NCI-H2029 treated with DMSO at 0.1 percent for 48 hours (cell line): ENCODE data around the gene CBFA2T3.
"Not testable (repeated sequence)": the region's sequence is repeated elsewhere in the genome, so short reads cannot be mapped to it uniquely, and the experiment has no call there.

Experiments used
- DNase-seq: peaks from one replicate; lab custom pipeline; 2025; lab: John Stamatoyannopoulos, UW

Gene CBFA2T3

GRCh38 chr16:88977018-88977811 lies at the start of gene CBFA2T3:
Gene CBFA2T3, minus strand, starts transcription at chr16:88977207. Its CDS starts 400 bp downstream, at chr16:88976807.
- no peak for DNase-seq

GRCh38 chr16:89026121-89026612 lies 49.2 kb upstream of the CBFA2T3 start:
- DNase-seq, result no peak

- no peak for DNase-seq
Observed at GRCh38 chr16:89025636-89026035, 48.6 kb upstream of the CBFA2T3 start.

- no peak for DNase-seq
Observed at GRCh38 chr16:89024546-89025060, 47.6 kb upstream of the CBFA2T3 start.

- DNase-seq, result no peak
Observed at GRCh38 chr16:89023621-89024511, 46.9 kb upstream of the CBFA2T3 start.

- DNase-seq, result no peak
Observed at GRCh38 chr16:89023151-89023551, 46.1 kb upstream of the CBFA2T3 start.

GRCh38 chr16:89022051-89022836 lies 45.2 kb upstream of the CBFA2T3 start:
- DNase-seq, result no peak

GRCh38 chr16:89020925-89021595 lies 44.1 kb upstream of the CBFA2T3 start:
- DNase-seq, result no peak

- no peak for DNase-seq
Observed at GRCh38 chr16:89020068-89020924, 43.3 kb upstream of the CBFA2T3 start.

- no peak for DNase-seq
Observed at GRCh38 chr16:89019511-89019910, 42.5 kb upstream of the CBFA2T3 start.

GRCh38 chr16:89018282-89019158 lies 41.5 kb upstream of the CBFA2T3 start:
- DNase-seq, result no peak

- DNase-seq, result no peak
Observed at GRCh38 chr16:89017543-89018281, 40.7 kb upstream of the CBFA2T3 start.

- not testable (repeated sequence) for DNase-seq
Observed at GRCh38 chr16:89016561-89016960, 39.6 kb upstream of the CBFA2T3 start.

GRCh38 chr16:89015271-89015859 lies 38.4 kb upstream of the CBFA2T3 start:
- no peak for DNase-seq

GRCh38 chr16:89014403-89015230 lies 37.6 kb upstream of the CBFA2T3 start:
- DNase-seq, result no peak

GRCh38 chr16:89013692-89014402 lies 36.8 kb upstream of the CBFA2T3 start:
- DNase-seq, result no peak

- DNase-seq, result no peak
Observed at GRCh38 chr16:89013111-89013510, 36.1 kb upstream of the CBFA2T3 start.
